Fibroblast of lung (primary cell): Measurements from ENCODE around the gene LBX1.

Experiments
- EZH2 ChIP-seq: IDR thresholded peaks from 2 replicates; pipeline ENCODE4 v1.5.1; 2012; ENCODE audit warnings: low read length, control low read depth, mild to moderate bottlenecking; ENCODE audit errors: missing control alignments
- TF ChIP-seq, protein P1 (sequence below), 2 donors: IDR thresholded peaks in 1 of 2; conservative IDR thresholded peaks in 1 of 2; 1 replicate in 1 of 2; 2 replicates in 1 of 2; pipeline ENCODE4 v1.5.1; 2011 to 2012; ENCODE audit warnings: low read length in 2 of 2, control low read depth in 1 of 2, inconsistent platforms in 1 of 2, low read depth in 1 of 2, mild to moderate bottlenecking in 1 of 2

DNA sequence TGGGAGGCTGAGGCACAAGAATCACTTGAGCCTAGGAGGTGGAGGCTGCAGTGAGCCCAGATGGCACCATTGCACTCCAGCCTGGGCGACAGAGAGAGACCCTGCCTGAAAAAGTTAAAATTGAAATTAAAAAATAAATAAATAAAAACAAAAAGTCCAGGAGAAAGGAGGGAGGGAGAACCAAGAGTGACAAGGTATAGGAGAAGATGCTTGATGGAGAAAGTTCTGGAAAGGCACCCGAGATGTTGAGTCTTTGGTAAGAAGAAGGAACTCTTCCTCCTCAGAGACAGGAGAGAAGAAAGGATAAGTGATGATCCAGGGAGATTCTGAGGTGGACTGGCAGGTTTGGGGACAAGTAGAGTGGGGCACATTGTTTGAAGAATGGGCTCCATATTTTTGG is 17.4 kb upstream of the LBX1 start:
- TF ChIP-seq, protein P1, sequence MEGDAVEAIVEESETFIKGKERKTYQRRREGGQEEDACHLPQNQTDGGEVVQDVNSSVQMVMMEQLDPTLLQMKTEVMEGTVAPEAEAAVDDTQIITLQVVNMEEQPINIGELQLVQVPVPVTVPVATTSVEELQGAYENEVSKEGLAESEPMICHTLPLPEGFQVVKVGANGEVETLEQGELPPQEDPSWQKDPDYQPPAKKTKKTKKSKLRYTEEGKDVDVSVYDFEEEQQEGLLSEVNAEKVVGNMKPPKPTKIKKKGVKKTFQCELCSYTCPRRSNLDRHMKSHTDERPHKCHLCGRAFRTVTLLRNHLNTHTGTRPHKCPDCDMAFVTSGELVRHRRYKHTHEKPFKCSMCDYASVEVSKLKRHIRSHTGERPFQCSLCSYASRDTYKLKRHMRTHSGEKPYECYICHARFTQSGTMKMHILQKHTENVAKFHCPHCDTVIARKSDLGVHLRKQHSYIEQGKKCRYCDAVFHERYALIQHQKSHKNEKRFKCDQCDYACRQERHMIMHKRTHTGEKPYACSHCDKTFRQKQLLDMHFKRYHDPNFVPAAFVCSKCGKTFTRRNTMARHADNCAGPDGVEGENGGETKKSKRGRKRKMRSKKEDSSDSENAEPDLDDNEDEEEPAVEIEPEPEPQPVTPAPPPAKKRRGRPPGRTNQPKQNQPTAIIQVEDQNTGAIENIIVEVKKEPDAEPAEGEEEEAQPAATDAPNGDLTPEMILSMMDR (conservative IDR thresholded peaks at IDR 0.05 in 1 of 2, IDR thresholded peaks at IDR 0.05 in 1 of 2; ENCODE audit: low read depth in 1 of 2, low read length in 2 of 2) = no peak
- TF ChIP-seq EZH2 = no peak
